H54 (cell line): ENCODE data around the gene CDK13.
A peak's percentile ranks its signal among the peaks of the same experiment; 100 is the strongest.
"Not testable (repeated sequence)": the region's sequence is repeated elsewhere in the genome, so short reads cannot be mapped to it uniquely, and the experiment has no call there.

Experiments used
- DNase-seq: peaks from one replicate; pipeline ENCODE4 v3.0.0; 2011; ENCODE audit warnings: low spot score, mixed read lengths; ENCODE audit not compliant: insufficient read length
- FAIRE-seq: peaks from 3 replicates; lab custom pipeline; 2011; peaks lifted over from hg19 to GRCh38; lab: Jason Lieb, UNC
- POLR2A ChIP-seq: IDR thresholded peaks from 2 replicates; pipeline ENCODE4 v1.6.1; 2011; ENCODE audit warnings: low read depth, mild to moderate bottlenecking, low read length

CDK13 gene

DNA sequence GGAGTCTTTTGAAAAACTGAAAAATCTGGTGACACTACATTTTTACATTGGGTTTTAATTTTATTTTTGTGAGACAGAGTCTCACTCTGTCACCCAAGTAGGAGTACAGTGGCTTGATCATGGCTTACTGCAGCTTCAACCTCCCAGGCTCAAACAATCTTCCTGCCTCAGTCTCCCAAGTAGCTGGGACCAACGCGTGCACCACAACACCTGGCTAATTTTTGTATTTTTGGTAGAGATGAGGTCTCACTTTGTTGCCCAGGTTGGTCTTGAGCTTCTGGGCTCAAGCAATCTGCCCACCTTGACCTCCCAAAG is 172.8 kb downstream of the CDK13 start:
- DNase-seq (no peak), FAIRE-seq (no peak)
- no peak for TF ChIP-seq POLR2A

DNA sequence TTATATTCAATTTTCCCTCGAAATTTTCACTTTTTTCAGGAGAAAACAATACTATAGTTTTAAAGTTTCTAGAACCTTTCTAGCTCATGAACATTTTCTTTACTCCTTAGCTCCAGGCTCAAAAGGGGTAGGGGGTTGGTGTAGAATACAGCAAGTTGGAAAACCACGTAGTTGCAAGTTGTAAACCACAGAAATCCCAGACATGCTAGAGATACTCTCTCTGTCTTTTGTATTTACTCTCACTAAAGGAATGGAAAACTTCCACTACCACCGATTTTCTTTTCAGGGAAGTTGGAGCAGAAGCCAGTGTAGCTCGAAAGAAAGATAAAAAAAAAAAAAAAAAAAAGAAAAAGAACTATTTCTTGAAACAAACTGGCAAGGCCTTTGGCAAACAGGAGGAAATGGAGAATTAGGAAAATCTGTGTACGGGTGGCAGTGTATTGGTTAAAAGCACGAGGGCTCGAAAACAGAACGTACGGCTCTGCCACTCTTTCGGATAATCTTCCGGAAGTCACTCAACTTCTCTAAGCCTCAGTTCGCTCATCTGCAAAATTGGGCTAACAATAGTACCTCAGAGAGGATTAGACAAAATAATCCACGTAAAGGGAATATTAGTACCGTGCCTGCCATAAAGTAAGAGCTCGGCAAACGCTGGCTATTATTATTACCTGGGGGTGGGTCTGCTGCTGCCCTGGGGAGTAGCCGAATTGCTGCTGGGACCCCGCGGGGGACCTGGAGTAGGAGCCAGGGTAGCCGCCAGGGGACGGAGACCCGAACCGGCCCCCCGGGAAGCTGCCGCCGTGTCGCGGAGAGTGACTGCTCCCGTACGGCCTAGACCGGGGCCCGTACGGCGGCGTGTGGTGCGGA is 183.7 kb downstream of the CDK13 start:
- peak; percentile 75 for FAIRE-seq
- TF ChIP-seq POLR2A = no peak
- no peak for DNase-seq

GRCh38 chr7:40134428-40135316 is 184.6 kb downstream of the CDK13 start, which contains the start of the genes MPLKIP and SUGCT:
TSS of gene MPLKIP (minus strand) at chr7:40134622. CDS start at chr7:40134567, 55 bp downstream.
TSS of gene SUGCT (plus strand) at chr7:40135005.
- FAIRE-seq = peak; percentile 87
- peak; percentile 97 for DNase-seq
- peak; percentile 62 for TF ChIP-seq POLR2A

GRCh38 chr7:40135317-40135610 is 185.2 kb downstream of the CDK13 start:
- TF ChIP-seq POLR2A = no peak
- no peak for FAIRE-seq

DNA sequence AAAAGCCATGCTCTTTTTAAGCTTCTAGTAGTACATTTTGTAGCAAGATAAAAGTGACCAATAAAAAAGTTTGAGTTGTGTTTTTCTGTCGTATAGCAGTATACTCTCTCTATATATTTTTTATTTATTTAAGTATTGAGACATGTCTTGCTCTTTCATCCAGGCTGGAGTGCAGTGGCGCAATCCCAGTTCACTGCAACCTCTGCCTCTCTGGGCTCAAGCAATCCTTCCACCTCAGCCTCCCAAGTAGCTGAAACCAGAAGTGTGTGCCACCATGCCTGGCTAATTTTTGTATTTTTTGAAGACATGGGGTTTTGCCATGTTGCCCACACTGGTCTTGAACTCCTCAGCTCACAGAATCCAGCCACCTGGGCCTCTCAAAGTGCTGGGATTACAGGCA is 187.5 kb downstream of the CDK13 start:
- no peak for FAIRE-seq
- TF ChIP-seq POLR2A = no peak

More at GRCh38 chr7:40135317-40135610, 185.2 kb downstream of the CDK13 start:
- no peak for DNase-seq

GRCh38 chr7:40138973-40139372 is 188.9 kb downstream of the CDK13 start:
- DNase-seq (no peak), FAIRE-seq (no peak)
- no peak for TF ChIP-seq POLR2A

More for the DNA sequence above, 187.5 kb downstream of the CDK13 start:
- DNase-seq = no peak

- not testable (repeated sequence) for DNase-seq, FAIRE-seq
Observed at GRCh38 chr7:40139891-40140290, 189.8 kb downstream of the CDK13 start.

- not testable (repeated sequence) for DNase-seq, FAIRE-seq
Observed at GRCh38 chr7:40141916-40142315, 191.9 kb downstream of the CDK13 start.

DNA sequence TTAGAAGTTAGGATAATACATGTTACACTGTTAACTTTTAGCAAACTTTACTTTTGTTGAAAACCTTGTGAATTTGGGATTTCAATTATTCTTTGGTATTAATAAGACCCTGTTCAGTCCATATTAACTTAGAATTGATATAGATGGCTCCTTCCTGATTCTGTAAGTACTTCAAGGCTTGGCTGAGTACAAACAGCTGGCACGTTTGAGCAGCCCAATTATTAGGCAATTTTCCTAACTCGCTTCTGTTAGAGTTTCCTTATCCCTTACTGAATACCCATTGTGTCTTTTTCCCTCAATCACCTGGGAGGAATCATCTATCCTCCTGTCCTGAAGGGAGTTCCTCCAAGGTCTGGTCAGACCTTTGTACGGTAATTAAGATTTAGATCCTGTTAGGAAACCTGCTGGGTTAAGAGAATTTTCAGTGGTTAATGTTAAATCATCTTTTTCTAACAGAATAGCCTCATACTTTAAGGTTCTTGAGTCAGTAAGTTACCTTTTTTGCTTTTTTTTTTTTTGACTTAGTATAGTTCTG is 195.6 kb downstream of the CDK13 start:
- not testable (repeated sequence) for FAIRE-seq, DNase-seq

GRCh38 chr7:40147371-40148246 is 197.6 kb downstream of the CDK13 start:
- TF ChIP-seq POLR2A = no peak
- FAIRE-seq = no peak

GRCh38 chr7:40148247-40148580 is 198.2 kb downstream of the CDK13 start:
- DNase-seq, FAIRE-seq: not testable (repeated sequence)

More at GRCh38 chr7:40147371-40148246, 197.6 kb downstream of the CDK13 start:
- no peak for DNase-seq

DNA sequence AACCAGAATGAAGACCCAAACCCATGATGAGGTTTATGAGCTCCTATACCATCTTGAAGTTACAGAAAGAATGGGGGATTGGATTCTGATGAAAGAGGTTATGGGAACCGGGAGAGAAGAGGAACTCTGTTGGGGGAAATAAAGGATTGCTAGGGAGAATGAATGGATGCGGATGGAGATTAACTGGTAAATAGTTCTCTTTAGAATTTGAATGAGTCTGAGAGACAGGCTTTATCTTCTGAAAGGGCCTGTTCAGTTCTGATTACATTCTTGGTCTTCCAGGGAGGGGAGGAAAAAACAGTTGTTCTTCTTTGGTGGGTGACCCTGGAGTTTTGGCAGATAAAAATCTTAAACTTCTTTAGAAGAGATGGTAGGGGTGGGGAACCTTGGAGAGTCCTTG is 198.6 kb downstream of the CDK13 start:
- FAIRE-seq (no peak), DNase-seq (no peak)
- no peak for TF ChIP-seq POLR2A
